ENCODE data around the gene LMNB1.
"Not testable (repeated sequence)": the region's sequence is repeated elsewhere in the genome, so short reads cannot be mapped to it uniquely, and the experiment has no call there.

Gene LMNB1

GRCh38 chr5:126793648-126794047 lies 16.7 kb downstream of the LMNB1 start:
- H2BK120ac ChIP-seq (ENCODE audit: low read depth, low read length); DNase-seq; H3K14ac ChIP-seq (ENCODE audit: low read length in 2 of 2); H3K27me3 ChIP-seq (ENCODE audit: control insufficient read depth in 1 of 2, insufficient read depth in 1 of 2, low read length in 2 of 2); H3K27ac ChIP-seq (ENCODE audit: low read length, poor library complexity, severe bottlenecking); H3K4me2 ChIP-seq (ENCODE audit: low read length, poor library complexity, severe bottlenecking); H3K9ac ChIP-seq (ENCODE audit: low read length); H3K79me1 ChIP-seq (replicated peaks; ENCODE audit: low read length, poor library complexity, severe bottlenecking); H2AK5ac ChIP-seq (ENCODE audit: low read length, severe bottlenecking); H3K4me3 ChIP-seq (ENCODE audit: insufficient read depth in 1 of 2, low read depth in 1 of 2, low read length in 2 of 2); H3K18ac ChIP-seq (ENCODE audit: low read depth in 1 of 2, low read length in 2 of 2); H2BK15ac ChIP-seq (ENCODE audit: low read depth, poor library complexity, severe bottlenecking); H3K4ac ChIP-seq (ENCODE audit: low read depth in 1 of 2, low read length in 2 of 2); H2BK12ac ChIP-seq (ENCODE audit: low read length in 2 of 2); H3K4me1 ChIP-seq (ENCODE audit: control insufficient read depth, insufficient read depth, low read depth, low read length); H2BK5ac ChIP-seq (ENCODE audit: low read depth, low read length, poor library complexity, severe bottlenecking); H3K23ac ChIP-seq (ENCODE audit: low read length in 2 of 2); H3K36me3 ChIP-seq (ENCODE audit: control insufficient read depth in 1 of 2, insufficient read depth in 2 of 2, low read depth in 1 of 2, low read length in 2 of 2); H4K91ac ChIP-seq (ENCODE audit: low read length); H2AFZ ChIP-seq (ENCODE audit: low read depth, low read length); H3K9me3 ChIP-seq (ENCODE audit: control insufficient read depth, low read length): not testable (repeated sequence)
- WGBS: 99% methylated on average over 9 of the region's 9 CpGs
- peak overlapping the region; percentile 45 for H4K8ac ChIP-seq (ENCODE audit: low read length)

- H2AFZ ChIP-seq (ENCODE audit: low read depth, low read length): no peak overlapping the region
- H4K8ac ChIP-seq (ENCODE audit: low read length): no peak overlapping the region
- H3K36me3 ChIP-seq (ENCODE audit: control insufficient read depth in 1 of 2, insufficient read depth in 2 of 2, low read depth in 1 of 2, low read length in 2 of 2): no peaks in the 10 kb centered on the region
- H4K91ac ChIP-seq (ENCODE audit: low read length): no peak overlapping the region
- no peaks in the 10 kb centered on the region for H3K4me1 ChIP-seq (ENCODE audit: control insufficient read depth, insufficient read depth, low read depth, low read length)
- no peak overlapping the region for H3K23ac ChIP-seq (ENCODE audit: low read length in 2 of 2)
- no peak overlapping the region for H2BK15ac ChIP-seq (ENCODE audit: low read depth, poor library complexity, severe bottlenecking)
- no peak overlapping the region for H3K14ac ChIP-seq (ENCODE audit: low read length in 2 of 2)
- H3K9ac ChIP-seq (ENCODE audit: low read length): no peak overlapping the region
- H3K9me3 ChIP-seq (ENCODE audit: control insufficient read depth, low read length): no peaks in the 10 kb centered on the region
- peak overlapping the region in 1 of 2 experiments; percentile 42 for H2BK12ac ChIP-seq (ENCODE audit: low read length in 2 of 2)
- 82% methylated on average over 6 of the region's 6 CpGs for WGBS
- no peak overlapping the region for H3K4me2 ChIP-seq (ENCODE audit: low read length, poor library complexity, severe bottlenecking)
- no peak overlapping the region for H2BK120ac ChIP-seq (ENCODE audit: low read depth, low read length)
- H2AK5ac ChIP-seq (ENCODE audit: low read length, severe bottlenecking): no peak overlapping the region
- no peak overlapping the region for H3K27ac ChIP-seq (ENCODE audit: low read length, poor library complexity, severe bottlenecking)
- H3K27me3 ChIP-seq (ENCODE audit: control insufficient read depth in 1 of 2, insufficient read depth in 1 of 2, low read length in 2 of 2): no peaks in the 10 kb centered on the region
- H2BK5ac ChIP-seq (ENCODE audit: low read depth, low read length, poor library complexity, severe bottlenecking): no peak overlapping the region
- peaks cover 5% of the 10 kb centered on the region for H3K79me1 ChIP-seq (replicated peaks; ENCODE audit: low read length, poor library complexity, severe bottlenecking)
- H3K4me3 ChIP-seq (ENCODE audit: insufficient read depth in 1 of 2, low read depth in 1 of 2, low read length in 2 of 2): no peak overlapping the region
- no peak for DNase-seq
- no peak overlapping the region for H3K18ac ChIP-seq (ENCODE audit: low read depth in 1 of 2, low read length in 2 of 2)
- H3K4ac ChIP-seq (ENCODE audit: low read depth in 1 of 2, low read length in 2 of 2): no peak overlapping the region
These were observed 17.4 kb downstream of the LMNB1 start for GRCh38 chr5:126794157-126794828.

GRCh38 chr5:126799780-126800179 lies 22.8 kb downstream of the LMNB1 start:
- H3K36me3 ChIP-seq (ENCODE audit: control insufficient read depth in 1 of 2, insufficient read depth in 2 of 2, low read depth in 1 of 2, low read length in 2 of 2): no peaks in the 10 kb centered on the region
- no peak for DNase-seq
- H3K79me1 ChIP-seq (replicated peaks; ENCODE audit: low read length, poor library complexity, severe bottlenecking): peaks cover 4% of the 10 kb centered on the region
- H3K9ac ChIP-seq (ENCODE audit: low read length): no peak overlapping the region
- no peak overlapping the region for H3K14ac ChIP-seq (ENCODE audit: low read length in 2 of 2)
- no peak overlapping the region for H2AK5ac ChIP-seq (ENCODE audit: low read length, severe bottlenecking)
- no peak overlapping the region for H2BK5ac ChIP-seq (ENCODE audit: low read depth, low read length, poor library complexity, severe bottlenecking)
- no peak overlapping the region for H3K4me2 ChIP-seq (ENCODE audit: low read length, poor library complexity, severe bottlenecking)
- no peak overlapping the region for H4K91ac ChIP-seq (ENCODE audit: low read length)
- H3K18ac ChIP-seq (ENCODE audit: low read depth in 1 of 2, low read length in 2 of 2): no peak overlapping the region
- H2BK120ac ChIP-seq (ENCODE audit: low read depth, low read length): no peak overlapping the region
- 97% methylated on average over 1 of the region's 1 CpG for WGBS
- no peak overlapping the region for H3K23ac ChIP-seq (ENCODE audit: low read length in 2 of 2)
- H2AFZ ChIP-seq (ENCODE audit: low read depth, low read length): peak overlapping the region; percentile 62
- H3K4me3 ChIP-seq (ENCODE audit: insufficient read depth in 1 of 2, low read depth in 1 of 2, low read length in 2 of 2): no peak overlapping the region
- no peak overlapping the region for H3K27ac ChIP-seq (ENCODE audit: low read length, poor library complexity, severe bottlenecking)
- no peaks in the 10 kb centered on the region for H3K27me3 ChIP-seq (ENCODE audit: control insufficient read depth in 1 of 2, insufficient read depth in 1 of 2, low read length in 2 of 2)
- no peaks in the 10 kb centered on the region for H3K9me3 ChIP-seq (ENCODE audit: control insufficient read depth, low read length)
- no peaks in the 10 kb centered on the region for H3K4me1 ChIP-seq (ENCODE audit: control insufficient read depth, insufficient read depth, low read depth, low read length)
- H4K8ac ChIP-seq (ENCODE audit: low read length): no peak overlapping the region
- H2BK12ac ChIP-seq (ENCODE audit: low read length in 2 of 2): no peak overlapping the region
- H2BK15ac ChIP-seq (ENCODE audit: low read depth, poor library complexity, severe bottlenecking): no peak overlapping the region
- H3K4ac ChIP-seq (ENCODE audit: low read depth in 1 of 2, low read length in 2 of 2): no peak overlapping the region

GRCh38 chr5:126801174-126801991 lies 24.4 kb downstream of the LMNB1 start:
- Histone ChIP-seq H3K79me1 (replicated peaks; ENCODE audit: low read length, poor library complexity, severe bottlenecking) (peaks cover 9% of the 10 kb centered on the region), H4K91ac (ENCODE audit: low read length) (no peak overlapping the region), H3K9me3 (ENCODE audit: control insufficient read depth, low read length) (no peaks in the 10 kb centered on the region), H3K4me3 (ENCODE audit: insufficient read depth in 1 of 2, low read depth in 1 of 2, low read length in 2 of 2) (no peak overlapping the region), H3K14ac (ENCODE audit: low read length in 2 of 2) (no peak overlapping the region), H2BK5ac (ENCODE audit: low read depth, low read length, poor library complexity, severe bottlenecking) (no peak overlapping the region), H3K4me1 (ENCODE audit: control insufficient read depth, insufficient read depth, low read depth, low read length) (no peaks in the 10 kb centered on the region), H3K23ac (ENCODE audit: low read length in 2 of 2) (no peak overlapping the region), H3K4ac (ENCODE audit: low read depth in 1 of 2, low read length in 2 of 2) (no peak overlapping the region), H4K8ac (ENCODE audit: low read length) (no peak overlapping the region), H3K4me2 (ENCODE audit: low read length, poor library complexity, severe bottlenecking) (no peak overlapping the region), H2BK12ac (ENCODE audit: low read length in 2 of 2) (no peak overlapping the region), H3K9ac (ENCODE audit: low read length) (peak overlapping the region; percentile 36), H3K27ac (ENCODE audit: low read length, poor library complexity, severe bottlenecking) (no peak overlapping the region), H2AK5ac (ENCODE audit: low read length, severe bottlenecking) (no peak overlapping the region), H2AFZ (ENCODE audit: low read depth, low read length) (no peak overlapping the region), H2BK120ac (ENCODE audit: low read depth, low read length) (no peak overlapping the region), H3K36me3 (ENCODE audit: control insufficient read depth in 1 of 2, insufficient read depth in 2 of 2, low read depth in 1 of 2, low read length in 2 of 2) (peaks cover under 1 to 3% of the 10 kb centered on the region in 2 experiments), H3K18ac (ENCODE audit: low read depth in 1 of 2, low read length in 2 of 2) (no peak overlapping the region), H2BK15ac (ENCODE audit: low read depth, poor library complexity, severe bottlenecking) (no peak overlapping the region), H3K27me3 (ENCODE audit: control insufficient read depth in 1 of 2, insufficient read depth in 1 of 2, low read length in 2 of 2) (no peaks in the 10 kb centered on the region)
- WGBS: 100% methylated on average over 1 of the region's 4 CpGs
- DNase-seq: no peak
